Fibroblast of lung (primary cell): ENCODE results near the gene SAP25.

Experiments
- CTCF ChIP-seq, 2 donors: IDR thresholded peaks in 1 of 2; conservative IDR thresholded peaks in 1 of 2; 1 replicate in 1 of 2; 2 replicates in 1 of 2; pipeline ENCODE4 v1.5.1; 2011 to 2012; ENCODE audit warnings: low read length in 2 of 2, control low read depth in 1 of 2, inconsistent platforms in 1 of 2, low read depth in 1 of 2, mild to moderate bottlenecking in 1 of 2
- EZH2 ChIP-seq: IDR thresholded peaks from 2 replicates; pipeline ENCODE4 v1.5.1; 2012; ENCODE audit warnings: low read length, control low read depth, mild to moderate bottlenecking; ENCODE audit errors: missing control alignments

- TF ChIP-seq EZH2: no peak
- TF ChIP-seq CTCF (conservative IDR thresholded peaks at IDR 0.05 in 1 of 2, IDR thresholded peaks at IDR 0.05 in 1 of 2; ENCODE audit: low read depth in 1 of 2, low read length in 2 of 2): no peak
These were observed 3.4 kb upstream of the SAP25 start for GRCh38 chr7:100577103-100577502.
